HG03575 (cell line): Measurements from ENCODE around the gene TMEM240.

Source experiments
- ATAC-seq: cut with Tn5 transposase; IDR thresholded peaks from one replicate; pipeline ENCODE4 v1.9.1; 2021; ENCODE audit not compliant: unreplicated experiment, insufficient number of reproducible peaks, low FRiP score; ENCODE audit errors: extremely low read depth

The TMEM240 gene

GRCh38 chr1:1540090-1540817 is at the start of gene TMEM240:
TSS of gene TMEM240 (minus strand) at chr1:1540624. CDS start at chr1:1540346, 278 bp downstream.
- no peak for ATAC-seq

GRCh38 chr1:1583347-1584010 is 43.1 kb upstream of the TMEM240 start:
- no peak for ATAC-seq

GRCh38 chr1:1582585-1583346 is 42.3 kb upstream of the TMEM240 start:
- ATAC-seq: no peak

GRCh38 chr1:1578371-1578940 is 38.0 kb upstream of the TMEM240 start:
- ATAC-seq: no peak

GRCh38 chr1:1577367-1578011 is 37.1 kb upstream of the TMEM240 start:
- ATAC-seq: no peak

GRCh38 chr1:1574721-1575537 is 34.5 kb upstream of the TMEM240 start, which contains the start of gene SSU72:
TSS of gene SSU72 (minus strand) at chr1:1574863. CDS start at chr1:1574557, 306 bp downstream.
- ATAC-seq: peak; percentile 37

GRCh38 chr1:1573843-1574720 is 33.7 kb upstream of the TMEM240 start:
- peak; percentile 12 for ATAC-seq

GRCh38 chr1:1569341-1569740 is 28.9 kb upstream of the TMEM240 start:
- no peak for ATAC-seq

- no peak for ATAC-seq
These were observed 27.5 kb upstream of the TMEM240 start for GRCh38 chr1:1567891-1568291.

- no peak for ATAC-seq
These were observed 26.9 kb upstream of the TMEM240 start for GRCh38 chr1:1567152-1567875.

- no peak for ATAC-seq
These were observed 24.9 kb upstream of the TMEM240 start for GRCh38 chr1:1565340-1565739.

GRCh38 chr1:1564268-1564667 is 23.8 kb upstream of the TMEM240 start:
- ATAC-seq: no peak

- no peak for ATAC-seq
These were observed 23.3 kb upstream of the TMEM240 start for GRCh38 chr1:1563688-1564087.

GRCh38 chr1:1562556-1563195 is 22.3 kb upstream of the TMEM240 start:
- no peak for ATAC-seq

GRCh38 chr1:1561801-1562470 is 21.5 kb upstream of the TMEM240 start:
- no peak for ATAC-seq

GRCh38 chr1:1560178-1560577 is 19.8 kb upstream of the TMEM240 start:
- ATAC-seq: no peak
